C4-2B (cell line): ENCODE data around the gene IL19.

ENCODE experiments used
- H3K27ac ChIP-seq: fragments of 450-650 bp; 2 replicates; pipeline ENCODE4 v1.5.1; 2017
- CTCF ChIP-seq: fragments of 450-650 bp; conservative IDR thresholded peaks from 2 replicates; pipeline ENCODE4 v1.5.1; 2017; ENCODE audit warnings: mild to moderate bottlenecking
- ZFX ChIP-seq: fragments of 450-650 bp; IDR thresholded peaks from 2 replicates; pipeline ENCODE4 v1.6.1; 2017

The IL19 gene

DNA sequence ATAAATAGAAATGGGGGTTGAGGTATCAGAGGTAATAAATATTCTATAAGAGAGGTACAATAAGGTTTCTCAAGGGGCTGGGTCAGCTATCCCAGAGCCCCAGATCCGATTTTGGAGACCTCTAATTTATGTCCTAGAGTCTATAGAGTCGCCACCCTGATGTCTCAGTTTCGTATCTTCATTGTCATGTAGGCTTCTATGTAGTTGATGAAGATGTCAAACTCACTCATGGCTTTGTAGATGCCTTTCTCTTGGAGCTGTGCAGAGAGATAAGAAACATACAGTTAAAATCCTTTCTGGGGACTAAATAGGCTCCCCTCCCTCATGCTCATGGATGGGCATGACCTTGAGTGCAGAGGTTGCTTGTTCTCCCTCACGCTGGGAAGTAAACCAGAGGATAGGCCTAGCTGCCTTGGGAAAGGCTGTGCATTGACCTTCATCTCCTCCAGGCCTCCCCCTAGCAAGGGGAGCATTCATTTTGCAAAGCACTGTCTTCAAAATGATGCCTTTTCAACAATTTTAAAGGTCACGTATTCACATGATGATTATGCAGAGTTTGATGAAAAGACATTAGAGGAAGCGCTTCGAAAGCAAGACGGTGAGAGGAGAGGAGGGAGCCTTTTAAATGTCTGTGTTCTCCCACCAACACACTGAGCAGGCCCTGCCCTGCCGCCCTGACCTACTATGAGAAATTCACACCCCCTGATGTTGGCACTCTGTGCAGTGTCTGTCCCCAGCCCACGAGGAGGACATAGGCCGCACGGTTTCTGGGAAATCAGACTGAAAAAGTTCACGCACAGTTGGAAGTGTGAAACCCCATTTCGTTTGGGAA lies 1.9 kb upstream of the IL19 start:
- no peak overlapping the region for H3K27ac ChIP-seq
- TF ChIP-seq ZFX = no peak
- no peak for TF ChIP-seq CTCF

DNA sequence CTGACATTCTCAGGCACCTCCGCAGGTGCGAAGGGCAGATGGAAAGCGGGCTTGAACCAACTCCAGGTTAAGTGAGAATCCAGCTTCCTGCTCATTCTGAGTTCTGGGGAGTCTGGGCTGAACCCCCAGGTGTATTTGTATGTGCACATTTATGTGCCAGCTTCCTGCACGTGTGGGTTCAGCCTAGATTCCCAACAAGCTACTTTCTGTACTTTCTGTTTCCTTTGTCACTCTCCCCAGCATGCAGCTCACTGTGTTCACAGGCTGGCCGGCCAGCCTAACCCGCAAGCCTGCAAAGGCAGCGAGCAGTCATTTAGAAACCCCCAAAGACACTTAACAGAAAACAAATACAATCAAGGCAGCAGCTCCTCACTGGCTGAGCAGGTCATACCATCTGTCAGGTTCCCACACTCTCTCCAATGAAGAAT lies 1.3 kb upstream of the IL19 start:
- TF ChIP-seq ZFX (no peak), CTCF (no peak)
- H3K27ac ChIP-seq = no peak overlapping the region

GRCh38 chr1:206771338-206771692 lies 742 bp downstream of the IL19 start:
- TF ChIP-seq ZFX (no peak), CTCF (no peak)
- H3K27ac ChIP-seq = no peak overlapping the region

GRCh38 chr1:206772243-206772937 lies 1.8 kb downstream of the IL19 start, which contains the start of gene IL10:
Gene IL10 (minus strand): TSS chr1:206772494. CDS start chr1:206772435, 59 bp downstream.
- H3K27ac ChIP-seq = no peak within 1 kb of the TSS
- TF ChIP-seq ZFX = no peak
- TF ChIP-seq CTCF = no peak

DNA sequence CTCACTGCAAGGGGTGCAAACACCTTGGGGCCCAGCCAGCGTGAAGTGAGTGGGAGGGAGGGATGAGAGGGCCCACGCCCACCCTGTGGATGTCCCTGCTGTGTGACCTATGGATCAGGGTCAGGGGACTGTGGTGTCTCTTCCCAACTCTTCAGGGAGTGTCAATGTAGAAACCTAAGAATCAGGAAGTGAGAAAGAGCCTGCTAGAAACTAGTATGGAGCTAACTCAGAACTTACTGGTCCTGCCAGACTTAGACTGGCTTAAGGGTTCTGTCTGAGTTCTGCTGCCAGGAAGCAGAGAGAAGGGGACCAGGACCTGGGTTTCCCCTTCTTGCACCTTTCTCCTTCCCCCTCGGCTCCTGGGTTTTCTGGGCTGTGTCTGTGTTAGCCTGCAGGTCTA lies 3.5 kb downstream of the IL19 start:
- TF ChIP-seq CTCF (no peak), ZFX (no peak)
- no peak overlapping the region for H3K27ac ChIP-seq

DNA sequence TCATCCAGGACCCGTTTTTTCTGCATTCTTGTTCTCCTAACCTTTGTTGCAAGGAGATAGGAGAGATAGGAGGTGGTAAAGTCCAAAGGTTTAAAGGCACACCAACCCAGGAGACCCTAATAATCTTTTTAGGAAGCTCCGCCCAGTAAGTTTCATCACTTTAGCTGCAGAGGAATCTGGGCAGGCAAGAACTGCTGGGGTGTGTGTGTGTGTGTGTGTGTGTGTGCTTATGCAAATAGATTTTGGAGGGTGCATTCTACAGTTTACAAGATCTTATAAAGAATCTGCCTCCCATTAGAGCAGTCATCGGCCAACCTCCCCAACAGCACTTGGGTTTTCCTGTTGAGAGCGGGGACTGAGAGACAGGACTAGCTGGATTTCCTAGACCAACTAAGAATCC lies 5.7 kb downstream of the IL19 start:
- no peak overlapping the region for H3K27ac ChIP-seq

More for the DNA sequence above, 5.7 kb downstream of the IL19 start:
- TF ChIP-seq ZFX = no peak
- TF ChIP-seq CTCF = no peak
